Measurements from ENCODE around the gene KCNG3.

GRCh38 chr2:42493468-42494354 lies at the start of gene KCNG3:
- no peak for TF ChIP-seq CTCF (IDR thresholded peaks at IDR 0.05)
- TF ChIP-seq POLR2A (IDR thresholded peaks at IDR 0.05): no peak
